Measurements from ENCODE around the gene TTLL12.

Gene TTLL12

DNA sequence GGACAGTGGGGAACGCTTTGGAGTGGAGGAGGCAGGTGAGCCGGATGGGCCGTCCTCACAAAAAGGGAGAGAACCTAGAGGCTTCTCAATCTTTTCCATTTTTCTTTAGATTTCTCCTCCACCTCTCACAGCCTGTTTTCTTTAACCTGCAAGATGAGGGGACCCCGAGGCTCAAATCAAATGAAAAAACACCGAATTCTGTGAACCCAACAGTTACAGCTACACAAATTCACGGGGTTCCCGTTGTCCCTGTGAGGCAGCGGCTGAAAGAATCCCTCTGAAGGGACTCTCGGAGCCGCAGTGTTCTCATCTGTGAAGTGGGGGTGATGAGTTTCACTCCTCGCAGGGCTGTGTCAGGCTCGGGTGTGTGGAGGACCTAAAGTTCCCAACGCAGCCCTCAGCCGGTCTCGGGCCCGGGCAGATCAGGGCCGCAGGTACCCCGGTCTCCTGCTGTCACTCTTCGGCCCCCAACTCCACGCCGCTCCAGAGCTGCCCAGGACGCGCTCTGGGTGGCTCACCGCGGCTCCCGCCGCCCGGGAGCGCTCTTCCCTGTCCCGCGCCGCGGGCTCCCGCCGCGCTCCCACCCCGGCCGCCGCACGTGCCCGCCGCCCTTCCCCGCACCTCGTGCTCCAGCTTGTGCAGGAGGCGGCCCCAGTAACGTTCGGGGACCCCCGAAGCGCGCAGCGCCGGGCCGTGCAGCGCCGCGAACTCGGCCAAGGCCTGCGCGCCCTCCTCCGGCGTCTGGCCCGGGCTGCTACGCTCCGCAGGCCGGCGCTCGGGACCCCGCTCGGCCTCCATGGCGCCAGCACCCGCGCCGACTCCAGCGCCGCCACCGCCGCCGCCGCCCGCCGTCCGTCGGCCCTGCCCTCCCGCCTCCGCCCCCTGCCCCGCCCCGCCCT, at the start of gene TTLL12:
Gene TTLL12, minus strand, starts transcription at position 863 of the 899 bp plus-strand sequence. Its CDS starts 65 bp downstream, at position 798.
- DNase-seq (ENCODE audit: low spot score) = peak; percentile 67

DNA sequence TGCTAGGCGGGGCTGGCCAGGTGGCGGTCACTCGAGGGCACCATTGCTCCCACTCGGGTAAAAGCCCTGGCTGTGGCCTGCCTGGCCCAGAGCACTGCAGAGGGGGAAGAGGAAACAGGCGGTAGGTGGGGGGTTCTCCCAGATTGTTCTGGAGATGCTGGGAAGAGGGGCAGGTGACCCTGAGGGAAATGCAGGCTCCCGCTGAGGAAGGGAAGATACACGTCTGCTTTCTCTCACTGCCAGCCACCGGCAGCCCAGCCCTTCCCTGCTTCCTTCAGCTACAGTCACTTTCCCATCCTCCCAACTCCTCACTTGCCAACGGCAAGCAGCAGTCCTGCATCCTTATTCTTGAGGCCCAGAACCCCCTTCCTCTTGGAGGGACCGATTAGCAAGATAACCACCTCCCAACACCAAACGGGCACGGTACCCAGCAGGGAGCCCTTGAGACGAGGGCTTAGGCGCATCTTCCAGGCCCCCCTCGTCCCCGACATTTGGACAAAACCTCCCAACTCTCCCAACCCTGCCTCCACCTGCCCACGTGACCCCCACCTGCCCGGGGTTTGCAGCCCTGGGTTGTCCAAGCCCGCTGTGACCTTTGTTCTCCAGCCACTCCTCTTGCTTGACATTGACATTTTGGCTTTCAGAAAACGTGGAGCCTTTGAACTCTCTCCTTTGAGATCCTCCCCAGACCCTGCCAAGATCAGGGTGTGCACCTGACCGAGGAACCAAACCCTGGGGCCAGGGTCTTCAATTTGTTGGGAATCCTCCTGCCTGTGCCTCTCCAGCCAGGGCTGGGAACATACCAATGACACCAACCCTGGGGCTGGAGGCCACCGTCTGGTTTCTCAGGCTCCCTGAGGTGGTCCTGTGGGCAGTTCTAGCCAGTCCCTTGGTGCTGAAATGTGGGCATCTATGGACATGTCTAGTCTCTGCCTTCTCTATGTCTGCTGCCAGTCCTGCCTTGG, 48.8 kb upstream of the TTLL12 start:
- DNase-seq (ENCODE audit: low spot score) = peak; percentile 34

DNA sequence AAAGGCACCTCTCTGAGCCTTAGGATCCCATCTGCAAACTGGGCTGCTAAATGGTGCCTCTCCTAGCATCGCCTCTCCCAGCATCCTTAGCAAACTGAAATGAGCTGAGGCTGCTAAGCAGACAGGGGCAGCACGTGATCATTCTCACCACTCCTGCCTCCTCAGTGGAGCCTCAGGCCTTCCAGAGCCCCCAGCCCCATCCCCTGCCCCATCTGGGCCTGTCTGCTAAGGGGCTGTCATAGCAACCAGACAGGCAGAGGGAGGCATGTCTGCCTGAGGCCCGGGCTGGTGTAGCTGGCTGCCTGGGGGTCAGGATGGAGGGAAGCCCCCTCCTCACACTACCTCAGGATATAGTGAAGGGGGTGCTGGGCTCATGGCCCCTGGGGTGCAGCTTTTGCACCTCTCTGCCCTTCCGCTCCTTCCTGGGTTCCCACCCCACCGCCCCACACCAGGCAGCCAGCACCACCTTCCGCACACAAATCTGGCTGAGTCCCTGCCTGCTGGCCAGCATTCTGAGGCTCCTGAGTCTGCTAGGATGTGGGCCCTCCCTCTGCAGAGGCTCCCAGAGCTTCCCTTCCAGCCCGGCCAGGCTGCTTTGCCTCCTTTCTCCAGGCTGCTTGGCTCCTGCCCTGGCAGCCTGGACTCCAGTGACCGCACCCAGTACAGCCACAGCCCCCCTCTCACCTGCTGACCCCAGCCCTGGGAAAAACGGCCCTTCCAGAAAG, 47.5 kb upstream of the TTLL12 start:
- no peak for DNase-seq (ENCODE audit: low spot score)

DNA sequence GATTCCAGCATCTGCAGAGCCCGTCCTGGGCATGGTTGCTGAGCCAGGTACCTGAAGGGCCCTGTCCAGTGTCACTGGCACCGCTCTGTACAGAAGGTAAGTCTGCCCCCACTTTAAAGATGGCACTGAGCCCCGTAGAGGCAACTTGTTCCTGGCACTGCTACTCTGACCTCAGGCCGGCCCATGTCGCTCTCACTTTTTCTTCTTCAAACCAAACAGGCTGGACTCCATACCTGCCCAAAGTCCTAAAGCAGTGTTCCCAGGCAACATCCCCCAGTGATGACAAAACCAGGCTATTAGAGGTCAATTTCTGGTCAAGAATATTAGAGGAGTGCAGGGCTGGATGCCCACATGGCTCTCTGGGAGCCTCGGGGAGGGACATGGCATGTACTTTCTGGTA, 46.6 kb upstream of the TTLL12 start:
- no peak for DNase-seq (ENCODE audit: low spot score)

DNA sequence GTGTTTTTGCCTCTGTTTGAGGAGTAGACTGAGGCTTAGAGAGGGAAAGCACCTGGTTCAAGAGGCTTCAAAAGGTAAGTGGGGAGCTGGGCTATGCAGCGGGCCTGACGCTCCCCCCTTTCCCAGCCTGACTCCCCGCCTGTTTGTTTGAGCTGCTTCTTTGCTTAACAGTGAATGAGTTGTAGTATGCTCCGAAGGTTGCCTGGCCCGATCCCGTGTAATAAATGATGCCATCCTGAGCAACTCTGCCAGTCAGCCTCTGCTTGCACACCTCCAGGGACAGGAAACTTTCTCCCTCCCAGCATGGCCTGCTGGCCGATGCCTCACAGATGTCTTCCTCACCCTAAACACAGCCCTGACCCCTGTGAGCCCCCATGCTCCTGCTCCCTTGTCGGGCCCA, 45.5 kb upstream of the TTLL12 start:
- no peak for DNase-seq (ENCODE audit: low spot score)

DNA sequence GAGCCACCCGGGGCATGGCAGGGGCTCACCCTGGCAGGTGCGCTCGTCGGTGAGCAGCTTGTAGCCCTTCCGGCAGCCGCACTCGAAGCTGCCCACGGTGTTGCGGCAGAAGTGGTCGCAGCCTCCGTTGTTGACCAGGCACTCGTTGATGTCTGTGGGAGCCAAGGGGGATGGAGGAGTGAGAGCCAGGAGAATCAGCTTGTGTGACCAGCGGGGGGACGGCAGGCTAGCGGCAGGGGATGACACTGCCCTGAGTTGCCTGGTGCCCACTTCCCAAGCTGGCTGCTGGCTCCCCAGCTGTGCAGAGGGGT, 44.7 kb upstream of the TTLL12 start:
- DNase-seq (ENCODE audit: low spot score) = no peak

DNA sequence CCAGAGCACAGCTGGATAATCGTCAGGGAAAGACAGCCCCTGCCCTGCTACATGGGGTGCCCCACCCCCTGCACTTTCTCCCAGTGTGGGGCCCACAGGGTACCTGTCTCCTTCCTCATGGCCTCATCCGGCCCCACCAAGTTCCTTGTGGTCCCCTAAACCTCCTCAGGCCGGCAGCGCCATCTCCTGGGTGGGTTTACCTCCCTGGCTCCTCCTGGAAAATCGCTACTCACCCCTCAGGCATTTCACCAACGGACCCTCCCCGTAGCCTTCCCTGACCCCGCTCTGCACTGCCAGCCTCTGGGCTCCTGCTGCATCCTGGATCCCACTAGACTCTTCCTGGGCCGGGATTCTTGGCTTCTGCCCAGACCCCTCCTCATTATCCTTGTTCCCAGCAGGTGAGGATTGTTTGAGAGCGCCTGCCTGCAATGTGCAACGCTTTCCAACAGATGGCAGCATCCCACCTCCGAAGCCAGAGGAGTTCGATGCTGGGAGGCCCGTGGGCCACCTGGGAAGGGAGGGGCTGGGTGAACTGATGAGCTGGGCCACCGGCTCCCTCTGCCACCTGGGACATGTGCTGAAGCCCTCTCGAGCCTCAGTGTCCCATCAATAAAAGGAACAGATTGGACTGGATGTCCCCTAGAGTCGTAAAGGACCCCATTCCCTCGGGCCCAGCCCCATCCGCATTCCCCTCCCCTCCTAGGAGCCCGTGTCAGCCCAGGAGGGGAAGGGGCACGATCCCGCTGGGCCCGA, 44.2 kb upstream of the TTLL12 start:
- DNase-seq (ENCODE audit: low spot score) = peak; percentile 95

DNA sequence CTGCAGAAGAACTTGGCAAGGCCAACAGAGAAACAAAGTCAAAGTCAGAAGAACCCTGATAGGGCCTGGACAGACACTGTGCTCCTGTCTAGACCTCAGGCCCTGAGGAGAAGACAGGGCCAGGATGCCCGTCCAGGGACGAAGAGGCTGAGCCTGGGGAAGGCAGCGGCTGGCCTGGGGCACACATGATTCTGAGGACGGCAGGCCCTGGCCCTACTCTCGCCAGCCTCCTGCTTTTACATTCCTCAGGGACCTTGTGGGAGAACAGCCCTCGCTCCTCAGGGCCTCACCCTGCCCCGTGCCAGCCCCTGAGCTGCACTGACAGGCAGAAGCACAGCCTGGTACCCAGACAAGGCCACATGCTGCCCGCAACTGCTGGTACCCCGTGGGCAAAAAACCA, 43.6 kb upstream of the TTLL12 start:
- DNase-seq (ENCODE audit: low spot score) = no peak

DNA sequence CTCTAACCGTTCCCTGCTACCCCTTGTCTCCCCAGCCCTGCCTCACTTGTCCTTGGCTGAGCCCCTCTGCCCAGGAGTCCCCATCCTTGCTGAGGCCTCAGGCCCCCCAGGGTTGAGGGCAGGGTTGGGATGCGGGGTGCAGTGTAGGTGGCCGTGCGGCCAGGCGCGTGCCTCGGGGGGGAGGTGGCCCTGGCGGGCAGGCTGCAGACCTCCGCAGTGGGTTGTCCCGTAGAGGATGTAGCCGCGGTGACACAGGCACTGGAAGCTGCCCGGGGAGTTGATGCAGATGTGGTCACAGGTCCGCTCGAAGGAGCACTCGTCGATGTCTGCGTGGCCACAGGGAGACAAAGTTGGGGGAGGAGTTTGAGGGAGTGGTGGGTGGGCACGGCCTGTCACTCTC, 41.9 kb upstream of the TTLL12 start:
- no peak for DNase-seq (ENCODE audit: low spot score)

DNA sequence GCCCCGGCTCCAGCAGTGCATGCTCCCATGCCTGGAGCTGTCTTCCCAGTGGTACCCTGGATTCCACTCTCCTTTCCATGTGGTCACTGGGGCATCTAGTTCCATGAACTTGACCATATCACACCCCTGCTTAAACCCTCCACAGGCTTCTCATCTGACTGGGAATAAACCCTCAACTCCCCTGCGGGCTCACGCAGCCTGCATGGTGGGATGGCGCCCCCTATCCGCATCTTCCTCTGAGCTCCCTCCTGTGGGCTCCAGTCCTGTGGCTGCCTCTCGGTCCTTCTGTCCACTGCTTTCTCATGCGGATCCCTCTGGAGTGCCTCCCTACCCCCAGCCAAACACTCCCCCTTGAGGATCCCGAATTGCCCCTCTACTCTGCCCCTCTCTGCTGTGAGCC, 41.4 kb upstream of the TTLL12 start:
- peak; percentile 97 for DNase-seq (ENCODE audit: low spot score)

DNA sequence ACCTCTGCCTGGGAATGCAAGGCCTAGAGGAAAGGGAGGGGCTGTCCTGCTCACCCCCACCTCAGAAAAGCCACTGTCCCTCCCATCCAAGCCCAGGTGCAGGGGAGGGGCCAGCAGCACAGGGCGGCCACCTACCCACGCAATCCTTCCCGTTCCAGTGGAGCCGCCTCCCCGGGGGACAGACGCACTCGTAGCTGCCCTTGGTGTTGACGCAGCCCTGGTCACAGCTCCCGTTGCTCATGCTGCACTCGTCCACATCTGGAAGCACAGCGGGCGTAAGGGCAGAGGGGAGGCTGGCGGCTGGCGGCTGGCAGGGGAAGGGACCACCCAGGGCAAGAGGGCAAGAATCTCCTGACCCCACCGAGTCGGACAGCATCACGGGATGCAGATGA, 40.3 kb upstream of the TTLL12 start:
- no peak for DNase-seq (ENCODE audit: low spot score)

DNA sequence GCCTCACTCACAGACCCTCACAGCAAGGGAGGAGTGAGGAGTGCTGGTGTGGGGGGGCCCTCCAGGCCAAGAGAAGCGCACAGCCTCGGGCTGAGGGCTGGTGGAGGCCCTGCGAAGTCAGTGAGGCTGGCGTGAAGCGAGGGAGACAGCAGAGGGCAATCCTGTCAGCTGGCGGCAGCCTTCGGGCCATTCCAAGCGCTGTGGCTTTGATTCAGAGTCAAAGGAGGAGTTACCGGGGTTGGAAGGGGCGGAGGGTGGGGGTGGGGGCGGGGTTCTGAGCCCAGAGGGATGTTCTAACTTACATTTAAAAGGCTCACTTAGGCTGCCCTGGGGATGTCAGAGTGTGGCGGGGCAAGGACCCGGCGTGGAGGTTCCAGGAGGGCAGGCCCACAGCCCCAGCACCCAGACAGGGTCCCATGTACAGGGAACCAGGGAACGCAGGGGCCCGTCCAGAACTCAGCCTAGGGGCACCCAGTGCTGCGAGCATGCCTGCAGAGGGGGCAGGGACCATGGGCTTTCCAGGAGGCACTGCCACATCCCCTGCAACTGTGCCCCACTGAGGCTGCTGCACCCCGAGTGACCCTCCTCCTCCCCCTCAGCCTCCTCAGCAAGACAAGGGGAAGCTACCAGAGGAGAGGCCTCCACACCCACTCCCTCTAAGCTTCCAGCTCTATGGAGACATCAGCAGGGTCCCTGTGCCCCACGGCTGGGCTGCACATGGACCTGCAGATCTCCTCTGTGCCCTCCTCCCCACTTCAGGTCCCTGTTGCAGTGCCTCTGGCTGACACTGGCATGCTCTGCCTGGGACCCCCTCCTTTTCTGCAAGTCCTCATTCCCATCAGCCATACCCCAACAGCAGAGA, 39.7 kb upstream of the TTLL12 start:
- DNase-seq (ENCODE audit: low spot score) = no peak

DNA sequence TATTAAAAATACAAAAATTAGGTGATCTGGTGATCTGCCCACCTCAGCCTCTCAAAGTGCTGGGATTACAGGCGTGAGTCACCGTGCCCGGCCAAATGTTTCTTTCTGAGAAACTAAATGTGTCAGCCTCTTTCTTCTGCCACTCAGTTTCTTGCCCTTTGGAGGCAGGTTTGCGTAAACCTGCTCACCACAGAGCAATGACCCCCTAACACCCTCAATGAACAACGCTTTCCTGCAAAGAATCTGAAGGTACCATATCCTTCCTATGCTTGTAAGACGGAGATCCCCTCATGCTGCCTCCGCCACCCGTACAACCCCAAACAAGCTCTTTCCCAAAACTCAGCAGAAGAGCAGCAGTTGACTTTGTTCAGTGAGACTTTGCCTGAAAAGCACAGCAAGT, 38.7 kb upstream of the TTLL12 start:
- no peak for DNase-seq (ENCODE audit: low spot score)

DNA sequence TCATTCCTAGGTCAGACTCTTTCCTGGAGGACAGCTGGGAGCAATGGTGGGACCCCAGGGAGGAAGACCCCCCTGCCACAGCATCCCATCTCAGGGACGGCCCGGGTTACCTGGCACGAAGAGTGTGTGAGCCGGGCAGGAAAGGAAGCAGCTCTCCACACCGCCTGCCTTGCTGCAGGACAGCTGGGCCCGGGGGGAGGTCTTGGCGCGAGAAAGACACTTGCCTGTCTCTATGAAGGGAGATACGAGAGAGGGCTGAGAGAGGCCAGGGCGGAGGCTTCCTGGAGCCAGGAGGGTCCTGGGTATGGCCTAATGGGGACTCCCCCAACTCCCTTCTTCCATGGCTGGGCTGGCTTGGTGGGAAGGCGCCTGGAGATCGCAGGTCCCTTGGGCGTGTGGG, 36.1 kb upstream of the TTLL12 start:
- DNase-seq (ENCODE audit: low spot score) = no peak

DNA sequence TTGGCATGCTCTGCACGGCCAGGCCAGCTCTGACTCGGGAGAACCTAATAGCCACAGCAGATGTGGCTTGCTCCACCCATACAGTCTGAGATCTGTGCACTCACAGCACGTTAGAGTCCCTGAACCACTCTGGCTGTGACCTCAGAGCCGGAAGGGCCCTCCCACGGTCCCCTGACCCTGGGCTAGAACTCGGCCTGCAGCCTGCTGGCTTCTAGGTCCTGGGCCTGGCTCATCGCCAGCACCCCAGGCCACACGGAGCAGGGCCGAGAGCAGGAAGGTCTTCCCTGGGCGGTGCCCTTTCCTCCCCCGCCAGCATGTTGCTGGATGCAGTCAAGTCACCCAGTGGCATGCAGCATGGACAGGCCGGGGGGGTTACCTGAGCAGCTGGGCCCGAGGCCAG, 35.3 kb upstream of the TTLL12 start:
- no peak for DNase-seq (ENCODE audit: low spot score)

DNA sequence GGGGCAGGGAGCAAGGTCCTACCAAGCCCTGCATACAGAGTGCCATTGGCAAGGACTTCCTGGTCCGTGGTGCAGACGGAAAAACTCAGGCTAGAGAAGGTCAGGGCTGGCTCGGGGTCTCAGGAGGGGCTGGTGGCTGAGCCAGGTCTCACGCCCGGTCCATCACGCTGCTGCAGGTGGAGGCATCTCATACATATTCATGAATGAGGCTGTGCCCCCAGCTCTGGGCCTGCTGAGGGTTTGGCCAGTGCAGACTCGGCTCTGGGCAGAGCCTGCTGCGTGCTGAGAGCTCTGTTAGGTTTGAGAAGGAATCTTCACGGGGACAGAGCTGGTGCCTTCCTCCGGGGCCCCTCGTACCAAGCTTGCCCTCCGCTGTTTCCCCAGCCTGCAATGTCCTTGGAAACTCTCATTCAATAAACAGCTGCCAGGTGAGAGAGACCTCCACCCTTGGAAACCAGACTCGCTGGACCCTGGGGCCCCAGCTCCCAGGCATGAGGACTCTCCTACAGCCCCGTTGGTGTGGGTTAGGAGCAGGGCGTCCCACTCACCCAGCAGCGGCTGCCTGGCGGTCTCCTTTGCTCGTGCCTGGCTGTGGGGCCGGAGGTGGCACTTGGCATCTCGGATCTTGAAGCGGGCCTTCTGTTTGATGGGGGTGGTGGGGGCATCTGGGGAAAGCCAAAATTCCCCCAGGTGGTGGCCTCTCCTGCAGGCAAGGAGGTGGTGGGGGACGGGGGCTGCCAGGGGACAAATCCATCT, 33.9 kb upstream of the TTLL12 start:
- DNase-seq (ENCODE audit: low spot score) = no peak

DNA sequence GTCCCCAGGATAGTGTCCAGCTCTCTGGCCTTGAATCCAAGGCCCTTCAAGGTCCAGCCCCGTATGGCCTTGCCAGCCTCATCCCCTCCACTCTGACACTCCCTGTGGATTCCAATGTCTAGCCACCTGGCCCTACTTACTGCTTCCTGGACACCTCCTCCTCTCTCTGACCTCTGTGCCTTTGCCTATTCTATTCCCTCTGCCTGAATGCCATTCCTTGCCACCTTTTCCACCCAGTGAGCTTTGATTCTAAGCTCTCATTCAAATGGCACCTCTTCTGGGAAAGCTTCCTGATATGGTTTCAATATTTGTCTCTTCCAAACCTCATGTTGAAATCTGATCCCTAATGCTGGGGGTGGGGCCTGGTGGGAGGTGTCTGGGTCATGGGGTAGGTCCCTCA, 31.9 kb upstream of the TTLL12 start:
- DNase-seq (ENCODE audit: low spot score) = no peak

DNA sequence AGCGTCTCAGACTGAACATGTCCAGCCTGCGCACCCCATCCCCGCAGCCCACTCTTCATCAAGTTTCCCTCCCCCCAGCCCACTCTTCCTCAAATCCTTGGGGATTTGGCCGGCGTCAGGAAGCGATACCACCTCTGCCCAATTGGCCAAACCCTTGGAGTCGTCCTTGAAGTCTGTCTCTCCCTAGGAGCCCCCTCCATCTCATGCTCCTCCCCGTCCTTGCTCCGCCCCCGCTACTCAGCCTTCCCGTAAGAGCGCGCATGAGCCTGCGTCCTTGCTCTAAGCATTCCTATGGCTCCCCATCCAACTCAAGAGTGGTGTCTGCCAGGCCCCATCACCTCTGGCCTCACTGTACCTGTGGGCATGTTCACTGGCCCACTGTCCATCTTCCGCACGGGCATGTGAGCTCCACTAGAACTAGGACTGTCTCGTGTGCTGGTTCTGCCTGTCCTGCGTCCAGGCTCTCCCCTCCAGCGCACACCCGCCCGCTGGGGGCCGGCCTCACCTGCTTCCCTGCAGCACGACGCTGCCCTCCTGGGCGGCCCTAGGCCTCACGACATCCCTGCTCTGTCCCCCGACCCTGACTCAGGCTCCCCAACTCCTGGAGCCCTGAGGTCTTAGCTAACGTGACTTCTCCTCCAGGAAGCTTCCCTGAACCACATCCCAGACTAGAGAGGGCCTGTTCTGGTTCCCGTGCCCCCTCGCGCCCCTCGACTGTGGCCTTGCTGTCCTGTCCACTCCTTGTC, 30.5 kb upstream of the TTLL12 start:
- DNase-seq (ENCODE audit: low spot score) = no peak

DNA sequence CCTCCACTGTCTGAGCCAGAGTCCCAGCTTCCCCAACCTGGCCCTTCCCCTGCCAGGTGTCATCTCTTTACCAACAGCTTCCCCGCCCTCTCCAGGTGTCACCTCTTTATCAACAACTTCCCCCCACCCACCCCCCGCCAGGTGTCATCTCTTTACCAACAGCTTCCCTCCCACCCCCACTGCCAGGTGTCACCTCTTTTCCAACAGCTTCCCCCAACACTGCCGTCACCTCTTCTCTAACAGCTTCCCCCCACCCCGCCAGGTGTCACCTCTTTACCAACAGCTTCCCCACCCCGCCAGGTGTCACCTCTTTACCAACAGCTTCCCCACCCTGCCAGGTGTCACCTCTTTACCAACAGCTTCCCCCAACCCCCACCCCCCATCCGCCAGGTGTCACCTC, 29.8 kb upstream of the TTLL12 start:
- DNase-seq (ENCODE audit: low spot score) = no peak
